CD4-positive, alpha-beta T cell treated with Interferon alpha-2 for 1 hour (primary cell): ENCODE data around the gene CRYZ.
"Not testable (repeated sequence)": the region's sequence is repeated elsewhere in the genome, so short reads cannot be mapped to it uniquely, and the experiment has no call there.

Experiments used
- DNase-seq, 2 donors: peaks; one replicate each; pipeline ENCODE4 v3.0.0-alpha.2; 2020 to 2022

The CRYZ gene

GRCh38 chr1:74679811-74680210, 53.0 kb downstream of the CRYZ start:
- DNase-seq: no peak

GRCh38 chr1:74677926-74678325, 54.9 kb downstream of the CRYZ start:
- no peak for DNase-seq

GRCh38 chr1:74674278-74675048, 58.4 kb downstream of the CRYZ start:
- no peak for DNase-seq

GRCh38 chr1:74673351-74674111, 59.3 kb downstream of the CRYZ start, which contains the start of gene ERICH3:
Gene ERICH3 (minus strand): TSS chr1:74673792. CDS start chr1:74673519, 273 bp downstream.
- DNase-seq: no peak

- DNase-seq: not testable (repeated sequence)
Measured at GRCh38 chr1:74670866-74671265, 62.0 kb downstream of the CRYZ start.
